CD4-positive, alpha-beta T cell treated with Interleukin-15 for 4 hours (primary cell): ENCODE data around the gene FATE1.

Experiments used
- DNase-seq: peaks from one replicate; pipeline ENCODE4 v3.0.0-alpha.2; 2020; ENCODE audit warnings: low spot score

The FATE1 gene

GRCh38 chrX:151704041-151704663 lies 11.7 kb upstream of the FATE1 start:
- no peak for DNase-seq

GRCh38 chrX:151708821-151709220 lies 7.0 kb upstream of the FATE1 start:
- DNase-seq = no peak

GRCh38 chrX:151710457-151710856 lies 5.4 kb upstream of the FATE1 start:
- DNase-seq = no peak

- DNase-seq = no peak
Observed at GRCh38 chrX:151711154-151711553, 4.7 kb upstream of the FATE1 start.

- DNase-seq = no peak
Observed at GRCh38 chrX:151711787-151712186, 4.0 kb upstream of the FATE1 start.

GRCh38 chrX:151712253-151712652 lies 3.6 kb upstream of the FATE1 start:
- DNase-seq = no peak

GRCh38 chrX:151713849-151714248 lies 2.0 kb upstream of the FATE1 start:
- no peak for DNase-seq

GRCh38 chrX:151714362-151714761 lies 1.5 kb upstream of the FATE1 start:
- no peak for DNase-seq

GRCh38 chrX:151722241-151722846 lies 6.5 kb downstream of the FATE1 start:
- DNase-seq = no peak

- DNase-seq = no peak
Observed at GRCh38 chrX:151723156-151723760, 7.4 kb downstream of the FATE1 start.

GRCh38 chrX:151724563-151725337 lies 8.9 kb downstream of the FATE1 start:
- no peak for DNase-seq

- DNase-seq = no peak
Observed at GRCh38 chrX:151725338-151725614, 9.4 kb downstream of the FATE1 start.

GRCh38 chrX:151726751-151727150 lies 10.9 kb downstream of the FATE1 start:
- DNase-seq = no peak

- no peak for DNase-seq
Observed at GRCh38 chrX:151727346-151727745, 11.5 kb downstream of the FATE1 start.

GRCh38 chrX:151729056-151729725 lies 13.4 kb downstream of the FATE1 start:
- DNase-seq = no peak

GRCh38 chrX:151734446-151734845 lies 18.6 kb downstream of the FATE1 start, which contains the start of gene CNGA2:
Gene CNGA2, plus strand, starts transcription at chrX:151734746. Its CDS starts 3,738 bp downstream, at chrX:151738484.
- no peak for DNase-seq

- DNase-seq = no peak
Observed at GRCh38 chrX:151735219-151735618, 19.4 kb downstream of the FATE1 start.

GRCh38 chrX:151736685-151737084 lies 20.9 kb downstream of the FATE1 start:
- DNase-seq = no peak

- no peak for DNase-seq
Observed at GRCh38 chrX:151737494-151737893, 21.7 kb downstream of the FATE1 start.

GRCh38 chrX:151738751-151739150 lies 22.9 kb downstream of the FATE1 start:
- DNase-seq = no peak

- no peak for DNase-seq
Observed at GRCh38 chrX:151741606-151742005, 25.8 kb downstream of the FATE1 start.

- no peak for DNase-seq
Observed at GRCh38 chrX:151742311-151742710, 26.5 kb downstream of the FATE1 start.
